SH-SY5Y (cell line): ENCODE results near the gene CUEDC1.

Experiments
- GATA2 ChIP-seq: IDR thresholded peaks from 2 replicates; pipeline ENCODE4 v1.6.1; 2011; ENCODE audit warnings: mild to moderate bottlenecking, low read depth, low read length
- GATA3 ChIP-seq: IDR thresholded peaks from 2 replicates; pipeline ENCODE4 v1.6.1; 2011; ENCODE audit warnings: low read depth, mild to moderate bottlenecking, low read length, moderate library complexity

GRCh38 chr17:57858838-57859237 is 96.4 kb downstream of the CUEDC1 start:
- TF ChIP-seq GATA2 (no peak), GATA3 (no peak)
